ENCODE measurements around the gene GUCY1A1.

Gene GUCY1A1

DNA sequence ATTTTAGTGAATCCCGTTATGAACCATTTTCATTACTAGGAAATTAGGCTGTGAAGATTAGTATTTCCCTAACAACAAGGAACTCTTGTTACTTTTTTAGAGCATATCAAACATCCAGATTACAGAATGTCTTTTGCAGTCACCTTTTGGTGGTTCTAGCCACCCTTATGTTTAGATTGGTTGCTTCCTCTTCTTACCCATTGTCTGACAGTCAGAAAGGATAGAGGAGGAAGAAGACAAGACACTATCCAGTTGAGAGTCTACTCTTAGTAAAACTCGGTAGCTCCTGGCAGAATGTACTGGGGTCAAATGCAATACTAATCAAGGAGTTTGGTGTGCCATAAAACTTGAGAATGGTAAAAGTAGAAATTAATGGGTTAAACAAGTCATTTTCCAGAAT is 1.6 kb upstream of the GUCY1A1 start:
- no peak overlapping the region for H3K27ac ChIP-seq
- no peaks in the 10 kb centered on the region for H3K9me3 ChIP-seq (ENCODE audit: severe bottlenecking)
- no peak overlapping the region for H3K4me3 ChIP-seq (ENCODE audit: low read depth, low read length)
- TF ChIP-seq, protein P1, sequence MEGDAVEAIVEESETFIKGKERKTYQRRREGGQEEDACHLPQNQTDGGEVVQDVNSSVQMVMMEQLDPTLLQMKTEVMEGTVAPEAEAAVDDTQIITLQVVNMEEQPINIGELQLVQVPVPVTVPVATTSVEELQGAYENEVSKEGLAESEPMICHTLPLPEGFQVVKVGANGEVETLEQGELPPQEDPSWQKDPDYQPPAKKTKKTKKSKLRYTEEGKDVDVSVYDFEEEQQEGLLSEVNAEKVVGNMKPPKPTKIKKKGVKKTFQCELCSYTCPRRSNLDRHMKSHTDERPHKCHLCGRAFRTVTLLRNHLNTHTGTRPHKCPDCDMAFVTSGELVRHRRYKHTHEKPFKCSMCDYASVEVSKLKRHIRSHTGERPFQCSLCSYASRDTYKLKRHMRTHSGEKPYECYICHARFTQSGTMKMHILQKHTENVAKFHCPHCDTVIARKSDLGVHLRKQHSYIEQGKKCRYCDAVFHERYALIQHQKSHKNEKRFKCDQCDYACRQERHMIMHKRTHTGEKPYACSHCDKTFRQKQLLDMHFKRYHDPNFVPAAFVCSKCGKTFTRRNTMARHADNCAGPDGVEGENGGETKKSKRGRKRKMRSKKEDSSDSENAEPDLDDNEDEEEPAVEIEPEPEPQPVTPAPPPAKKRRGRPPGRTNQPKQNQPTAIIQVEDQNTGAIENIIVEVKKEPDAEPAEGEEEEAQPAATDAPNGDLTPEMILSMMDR (IDR thresholded peaks at IDR 0.05; ENCODE audit: low read depth, low read length), result no peak
- no peak for DNase-seq
- H3K27me3 ChIP-seq (ENCODE audit: insufficient read depth, low read depth, severe bottlenecking), result no peaks in the 10 kb centered on the region
- no peaks in the 10 kb centered on the region for H3K36me3 ChIP-seq

DNA sequence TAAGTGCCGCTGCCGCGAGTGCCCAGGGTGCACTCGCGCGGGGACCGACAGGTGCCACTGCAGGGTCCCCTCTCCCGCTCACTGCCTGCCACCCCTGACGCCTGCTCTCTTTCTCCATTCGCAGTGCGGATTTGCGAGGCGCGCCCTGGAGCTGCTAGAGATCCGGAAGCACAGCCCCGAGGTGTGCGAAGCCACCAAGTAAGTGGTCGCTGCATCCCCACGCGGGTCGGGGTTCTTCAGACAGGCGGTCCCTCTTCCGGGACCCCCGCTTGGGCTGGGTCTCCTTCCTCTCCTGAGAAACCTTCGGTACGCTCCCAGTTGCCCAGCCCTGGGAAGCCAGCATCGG is 547 bp downstream of the GUCY1A1 start:
- DNase-seq, result peak; percentile 60
- H3K36me3 ChIP-seq, result no peaks in the 10 kb centered on the region
- H3K9me3 ChIP-seq (ENCODE audit: severe bottlenecking), result no peaks in the 10 kb centered on the region
- peak overlapping the region; percentile 34 for H3K27ac ChIP-seq
- TF ChIP-seq, protein P1 (IDR thresholded peaks at IDR 0.05; ENCODE audit: low read depth, low read length), result peak; percentile 21; the same call in 1 of the 2 replicates
- peak overlapping the region; percentile 78 for H3K4me3 ChIP-seq (ENCODE audit: low read depth, low read length)
- H3K27me3 ChIP-seq (ENCODE audit: insufficient read depth, low read depth, severe bottlenecking), result no peaks in the 10 kb centered on the region

DNA sequence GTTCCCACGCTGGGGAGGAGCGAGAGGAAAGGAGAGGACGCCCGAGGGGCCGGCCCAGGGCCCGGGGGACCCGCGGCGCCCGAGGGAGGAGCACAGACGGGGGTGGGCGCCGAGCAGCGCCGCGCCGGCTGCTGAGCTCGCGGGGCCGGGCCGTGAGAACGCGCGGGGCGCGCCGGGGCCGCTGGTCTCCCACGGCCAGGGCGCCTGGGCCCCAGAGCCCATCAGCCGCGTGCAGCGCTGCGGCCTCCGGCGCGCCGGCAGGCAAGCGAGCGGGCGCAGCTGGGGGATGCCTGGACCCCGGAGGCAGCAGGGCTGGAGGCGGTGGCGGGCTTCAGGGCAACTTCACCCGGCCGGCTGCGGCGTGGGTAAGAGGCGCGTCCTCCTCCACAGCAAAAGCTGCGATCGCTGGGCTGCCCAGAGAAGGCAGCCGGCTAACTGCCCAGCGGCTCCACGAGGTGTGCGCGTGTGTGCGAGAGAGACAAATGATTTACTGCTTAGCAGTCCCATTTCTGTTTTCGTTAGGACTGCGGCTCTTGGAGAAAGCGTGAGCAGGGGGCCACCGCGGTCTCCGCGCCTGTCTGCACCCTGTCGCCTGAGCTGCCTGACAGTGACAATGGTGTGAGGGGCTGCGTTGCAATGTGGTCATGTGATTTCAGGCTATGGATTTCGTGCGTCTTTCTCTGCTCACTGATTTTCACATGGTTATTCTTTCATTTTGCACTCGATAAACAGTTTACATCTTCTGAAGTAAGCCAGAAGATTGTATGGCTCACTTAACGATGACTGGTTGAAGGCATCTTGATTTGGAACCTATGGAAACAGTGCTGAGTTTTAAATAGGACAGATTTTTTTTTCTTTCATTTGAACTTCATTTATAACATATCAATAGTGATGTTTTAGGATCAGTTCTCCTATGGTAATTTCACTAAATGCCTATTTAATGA is 1.2 kb downstream of the GUCY1A1 start:
- DNase-seq, result peak; percentile 53
- TF ChIP-seq, protein P1 (IDR thresholded peaks at IDR 0.05; ENCODE audit: low read depth, low read length), result no peak
- peak overlapping the region; percentile 78 for H3K4me3 ChIP-seq (ENCODE audit: low read depth, low read length)
- H3K27ac ChIP-seq, result peak overlapping the region; percentile 34; the same call in 1 of the 2 replicates
- no peaks in the 10 kb centered on the region for H3K9me3 ChIP-seq (ENCODE audit: severe bottlenecking)
- no peaks in the 10 kb centered on the region for H3K27me3 ChIP-seq (ENCODE audit: insufficient read depth, low read depth, severe bottlenecking)
- H3K36me3 ChIP-seq, result no peaks in the 10 kb centered on the region

DNA sequence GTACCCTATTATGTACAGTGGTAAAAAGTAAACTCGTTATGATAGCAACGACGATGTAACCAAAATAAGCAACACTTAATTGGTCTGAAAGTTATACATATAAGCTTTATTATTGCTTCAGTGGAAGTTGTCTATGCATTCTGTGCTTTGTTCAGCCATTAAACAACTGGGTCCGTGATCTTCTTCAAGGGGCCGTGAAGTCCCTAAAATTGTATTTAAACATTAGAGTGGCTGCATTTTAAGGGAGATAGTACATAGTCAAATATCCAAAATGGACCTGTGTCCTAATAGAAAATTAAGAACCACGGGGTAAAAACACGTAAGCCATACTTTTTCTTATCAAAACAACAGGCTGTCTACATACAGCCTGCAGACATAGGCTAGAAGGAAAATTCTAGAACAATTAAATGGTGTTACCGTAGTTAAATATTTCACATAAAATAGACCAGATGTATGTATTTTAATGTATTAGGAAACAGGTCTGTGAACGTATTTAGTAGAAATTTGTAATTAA is 2.1 kb downstream of the GUCY1A1 start:
- DNase-seq, result no peak
- H3K27me3 ChIP-seq (ENCODE audit: insufficient read depth, low read depth, severe bottlenecking), result no peaks in the 10 kb centered on the region
- no peak overlapping the region for H3K4me3 ChIP-seq (ENCODE audit: low read depth, low read length)
- no peaks in the 10 kb centered on the region for H3K36me3 ChIP-seq
- H3K9me3 ChIP-seq (ENCODE audit: severe bottlenecking), result no peaks in the 10 kb centered on the region
- no peak overlapping the region for H3K27ac ChIP-seq
- TF ChIP-seq, protein P1 (IDR thresholded peaks at IDR 0.05; ENCODE audit: low read depth, low read length), result no peak

DNA sequence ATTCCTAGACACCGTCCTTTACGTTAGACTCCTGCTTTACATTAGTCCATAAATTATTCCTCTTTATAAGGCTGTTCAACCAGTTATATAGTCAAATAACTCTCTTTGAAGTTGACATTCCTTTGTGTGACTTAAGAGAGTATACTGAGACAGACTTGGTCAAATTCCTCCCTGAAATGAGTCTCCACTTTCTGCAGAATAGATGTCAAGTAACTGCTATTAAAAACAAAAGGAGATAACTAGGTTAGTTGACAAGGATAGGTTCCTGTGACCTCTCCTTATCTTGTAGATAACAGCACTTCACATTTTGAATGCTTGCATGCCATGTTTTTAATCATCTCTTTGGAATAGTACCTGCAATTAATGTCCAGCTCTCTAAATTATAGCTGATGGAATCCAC is 5.7 kb downstream of the GUCY1A1 start:
- TF ChIP-seq, protein P1 (IDR thresholded peaks at IDR 0.05; ENCODE audit: low read depth, low read length), result no peak
- DNase-seq, result no peak
- Histone ChIP-seq H3K4me3 (ENCODE audit: low read depth, low read length) (no peak overlapping the region), H3K27ac (no peak overlapping the region), H3K9me3 (ENCODE audit: severe bottlenecking) (no peaks in the 10 kb centered on the region), H3K27me3 (ENCODE audit: insufficient read depth, low read depth, severe bottlenecking) (no peaks in the 10 kb centered on the region), H3K36me3 (no peaks in the 10 kb centered on the region)
